Skeletal muscle satellite cell (primary cell): ENCODE results near the gene KDF1.
"Not testable (repeated sequence)": the region's sequence is repeated elsewhere in the genome, so short reads cannot be mapped to it uniquely, and the experiment has no call there.

Experiments
- H3K27me3 ChIP-seq: 2 replicates; pipeline ENCODE4 v1.7.0; 2013; ENCODE audit warnings: low read length; ENCODE audit not compliant: control insufficient read depth, insufficient read depth
- H3K36me3 ChIP-seq: 2 replicates; pipeline ENCODE4 v1.7.0; 2013; ENCODE audit warnings: mild to moderate bottlenecking, control low read depth, low read length; ENCODE audit not compliant: insufficient read depth
- H3K4me1 ChIP-seq: 2 replicates; pipeline ENCODE4 v1.7.0; 2013; ENCODE audit warnings: low read length; ENCODE audit not compliant: control insufficient read depth, insufficient read depth
- H3K4me2 ChIP-seq: 2 replicates; pipeline ENCODE4 v1.7.0; 2013; ENCODE audit warnings: mild to moderate bottlenecking, low read length
- H3K4me3 ChIP-seq: 2 replicates; pipeline ENCODE4 v1.7.0; 2013; ENCODE audit warnings: low read length
- H3K9ac ChIP-seq: 2 replicates; pipeline ENCODE4 v1.7.0; 2013; ENCODE audit warnings: mild to moderate bottlenecking, low read depth, low read length, moderate library complexity
- H3K9me3 ChIP-seq: replicated peaks from 2 replicates; pipeline ENCODE4 v1.7.0; 2013; ENCODE audit warnings: mild to moderate bottlenecking, control low read depth, low read length

The KDF1 gene

GRCh38 chr1:26949926-26950319 is 10.3 kb downstream of the KDF1 start:
- H3K36me3 ChIP-seq: peaks cover 21% of the 10 kb centered on the region
- H3K9ac ChIP-seq: no peak overlapping the region
- no peak overlapping the region for H3K4me2 ChIP-seq
- no peak overlapping the region for H3K4me3 ChIP-seq
- H3K9me3 ChIP-seq: no peaks in the 10 kb centered on the region
- peaks cover 5% of the 10 kb centered on the region for H3K4me1 ChIP-seq
- no peaks in the 10 kb centered on the region for H3K27me3 ChIP-seq

GRCh38 chr1:26949266-26949925 is 10.9 kb downstream of the KDF1 start:
- H3K36me3 ChIP-seq: peaks cover 22% of the 10 kb centered on the region
- H3K27me3 ChIP-seq: no peaks in the 10 kb centered on the region
- no peak overlapping the region for H3K4me2 ChIP-seq
- no peak overlapping the region for H3K9ac ChIP-seq
- no peak overlapping the region for H3K4me3 ChIP-seq
- H3K4me1 ChIP-seq: peaks cover 5% of the 10 kb centered on the region
- H3K9me3 ChIP-seq: no peaks in the 10 kb centered on the region

GRCh38 chr1:26948725-26949057 is 11.6 kb downstream of the KDF1 start:
- H3K9me3 ChIP-seq, H3K9ac ChIP-seq, H3K4me1 ChIP-seq, H3K4me3 ChIP-seq, H3K27me3 ChIP-seq, H3K4me2 ChIP-seq: not testable (repeated sequence)
- peaks cover 25% of the 10 kb centered on the region for H3K36me3 ChIP-seq

GRCh38 chr1:26946270-26946669 is 14.0 kb downstream of the KDF1 start:
- H3K9me3 ChIP-seq: no peaks in the 10 kb centered on the region
- no peak overlapping the region for H3K4me3 ChIP-seq
- no peak overlapping the region for H3K4me2 ChIP-seq
- H3K36me3 ChIP-seq: peaks cover 47% of the 10 kb centered on the region
- H3K4me1 ChIP-seq: peaks cover 5% of the 10 kb centered on the region
- no peaks in the 10 kb centered on the region for H3K27me3 ChIP-seq
- no peak overlapping the region for H3K9ac ChIP-seq

GRCh38 chr1:26945728-26946127 is 14.5 kb downstream of the KDF1 start:
- Histone ChIP-seq H3K4me2 (no peak overlapping the region), H3K9me3 (no peaks in the 10 kb centered on the region), H3K27me3 (no peaks in the 10 kb centered on the region), H3K4me1 (peaks cover 5% of the 10 kb centered on the region), H3K4me3 (no peak overlapping the region), H3K9ac (no peak overlapping the region), H3K36me3 (peaks cover 49% of the 10 kb centered on the region)

- H3K4me1 ChIP-seq: peaks cover 10% of the 10 kb centered on the region
- H3K27me3 ChIP-seq: no peaks in the 10 kb centered on the region
- no peak overlapping the region for H3K4me3 ChIP-seq
- no peak overlapping the region for H3K9ac ChIP-seq
- no peak overlapping the region for H3K4me2 ChIP-seq
- no peaks in the 10 kb centered on the region for H3K9me3 ChIP-seq
- H3K36me3 ChIP-seq: peaks cover 49% of the 10 kb centered on the region
These were observed 15.1 kb downstream of the KDF1 start for GRCh38 chr1:26945138-26945537.

GRCh38 chr1:26942656-26943055 is 17.6 kb downstream of the KDF1 start:
- Histone ChIP-seq H3K4me3 (no peak overlapping the region), H3K9me3 (no peaks in the 10 kb centered on the region), H3K9ac (no peak overlapping the region), H3K36me3 (peaks cover 57% of the 10 kb centered on the region), H3K4me2 (no peak overlapping the region), H3K4me1 (peaks cover 9% of the 10 kb centered on the region), H3K27me3 (no peaks in the 10 kb centered on the region)

- H3K36me3 ChIP-seq: peaks cover 54% of the 10 kb centered on the region
- no peak overlapping the region for H3K4me2 ChIP-seq
- H3K4me1 ChIP-seq: peaks cover 9% of the 10 kb centered on the region
- no peaks in the 10 kb centered on the region for H3K9me3 ChIP-seq
- H3K27me3 ChIP-seq: no peaks in the 10 kb centered on the region
- no peak overlapping the region for H3K4me3 ChIP-seq
- H3K9ac ChIP-seq: no peak overlapping the region
These were observed 19.0 kb downstream of the KDF1 start for GRCh38 chr1:26941311-26941710.

GRCh38 chr1:26938659-26939025 is 21.6 kb downstream of the KDF1 start:
- Histone ChIP-seq H3K36me3 (peaks cover 38% of the 10 kb centered on the region), H3K4me2 (no peak overlapping the region), H3K4me1 (peaks cover 9% of the 10 kb centered on the region), H3K27me3 (no peaks in the 10 kb centered on the region), H3K9ac (no peak overlapping the region), H3K9me3 (no peaks in the 10 kb centered on the region), H3K4me3 (no peak overlapping the region)

- H3K4me3 ChIP-seq: no peak overlapping the region
- no peak overlapping the region for H3K9ac ChIP-seq
- H3K4me1 ChIP-seq: peaks cover 9% of the 10 kb centered on the region
- no peaks in the 10 kb centered on the region for H3K9me3 ChIP-seq
- H3K36me3 ChIP-seq: peaks cover 33% of the 10 kb centered on the region
- H3K27me3 ChIP-seq: no peaks in the 10 kb centered on the region
- H3K4me2 ChIP-seq: no peak overlapping the region
These were observed 22.1 kb downstream of the KDF1 start for GRCh38 chr1:26938004-26938658.

- Histone ChIP-seq H3K27me3 (no peaks in the 10 kb centered on the region), H3K4me2 (no peak overlapping the region), H3K9me3 (no peaks in the 10 kb centered on the region), H3K4me1 (peaks cover 9% of the 10 kb centered on the region), H3K36me3 (peaks cover 26% of the 10 kb centered on the region), H3K9ac (no peak overlapping the region), H3K4me3 (no peak overlapping the region)
These were observed 23.4 kb downstream of the KDF1 start for GRCh38 chr1:26936823-26937222.

GRCh38 chr1:26932531-26932930 is 27.7 kb downstream of the KDF1 start:
- H3K4me3 ChIP-seq: no peak overlapping the region
- H3K9me3 ChIP-seq: no peaks in the 10 kb centered on the region
- no peaks in the 10 kb centered on the region for H3K4me1 ChIP-seq
- no peak overlapping the region for H3K9ac ChIP-seq
- H3K27me3 ChIP-seq: no peaks in the 10 kb centered on the region
- peaks cover 30% of the 10 kb centered on the region for H3K36me3 ChIP-seq
- H3K4me2 ChIP-seq: no peak overlapping the region
